ENCODE results near the gene ATP2C2.

- TF ChIP-seq CTCF (IDR thresholded peaks at IDR 0.05): no peak
- TF ChIP-seq EZH2 (IDR thresholded peaks at IDR 0.05; ENCODE audit: borderline replicate concordance, insufficient read depth, low read depth, low read length, poor library complexity, severe bottlenecking): no peak
These were observed 70.8 kb downstream of the ATP2C2 start for GRCh38 chr16:84438971-84439696.

Measured in B cell (primary cell).